HepG2 (cell line): ENCODE measurements around the gene ACTA2. TPM values are rescaled to one million over a fixed set of nuclear protein-coding genes. Genes with fewer than 3 reads are reported as not detected.
A peak's percentile ranks its signal among the peaks of the same experiment; 100 is the strongest.
"Not testable (repeated sequence)": the region's sequence is repeated elsewhere in the genome, so short reads cannot be mapped to it uniquely, and the experiment has no call there.

Source experiments
- ATAC-seq: fragments of 200-7000 bp; cut with Tn5 transposase; 3 replicates; pipeline ENCODE4 v1.9.1; 2020; ENCODE audit warnings: mild to moderate bottlenecking, moderate library complexity
- BruUV-seq: library from RNA; stranded (reverse); fragments of 400-500 nt; replicated peaks from 2 replicates; lab custom pipeline; 2021; lab: Mats Ljungman, UMichigan
- CTCF ChIA-PET: fragments of 300-600 bp; formaldehyde crosslinking; extraction: SDS; loops from one replicate; lab custom pipeline; 2021; ENCODE audit warnings: low total read pairs, inconsistent platforms, low intra/inter-chr PET ratio; lab: Yijun Ruan, JAX
- POLR2A ChIA-PET: fragments of 350-600 bp; sonication (Branson Sonifier 250); formaldehyde crosslinking; loops from one replicate; lab custom pipeline; 2020; ENCODE audit warnings: antibody characterized with exemption, inconsistent platforms; lab: Yijun Ruan, JAX
- DNase-seq: peaks from one replicate; pipeline ENCODE4 v3.0.0-alpha.2; 2015; ENCODE audit warnings: low spot score
- FAIRE-seq: peaks from 3 replicates; lab custom pipeline; 2011; peaks lifted over from hg19 to GRCh38; lab: Jason Lieb, UNC
- H2AFZ ChIP-seq: one replicate; pipeline ENCODE4 v1.6.1; 2011; ENCODE audit warnings: low read length, inconsistent platforms
- H3K27ac ChIP-seq: fragments of 300-600 bp; 3 replicates; pipeline ENCODE4 v1.8.0; 2011; ENCODE audit warnings: mixed run types, mild to moderate bottlenecking, mixed read lengths, low read length, inconsistent platforms; ENCODE audit not compliant: insufficient read depth; ENCODE audit errors: extremely low read length
- H3K27me3 ChIP-seq, 2 experiments: fragments of 200-600 bp in 1 of 2; 2 replicates in 1 of 2; 3 replicates in 1 of 2; pipeline versions ENCODE4 v1.6.0 to v1.8.0; 2011; ENCODE audit warnings: low read length in 2 of 2, mild to moderate bottlenecking in 2 of 2, moderate library complexity in 2 of 2, inconsistent platforms in 1 of 2; ENCODE audit not compliant: insufficient read depth in 2 of 2, control insufficient read depth in 1 of 2
- H3K36me3 ChIP-seq, 2 experiments: fragments of 200-600 bp in 1 of 2; replicated peaks in 1 of 2; 2 replicates in 1 of 2; 3 replicates in 1 of 2; pipeline versions ENCODE4 v1.5.1 to v1.8.0; 2011; ENCODE audit warnings: low read length in 2 of 2, inconsistent platforms in 1 of 2; ENCODE audit not compliant: insufficient read depth in 2 of 2, control insufficient read depth in 1 of 2
- H3K4me1 ChIP-seq: 2 replicates; pipeline ENCODE4 v1.5.1; 2012; ENCODE audit warnings: low read length, inconsistent platforms; ENCODE audit not compliant: insufficient read depth
- H3K4me2 ChIP-seq: 2 replicates; pipeline ENCODE4 v1.6.0; 2011; ENCODE audit warnings: low read depth, low read length, inconsistent platforms
- H3K4me3 ChIP-seq, 3 experiments: fragments of 200-600 bp in 1 of 3; sonication (generic), shearing (Covaris generic) in 1 of 3; replicated peaks in 1 of 3; 2 replicates each; pipeline ENCODE4 v1.5.1; 2011 to 2016; ENCODE audit warnings: low read length in 3 of 3, inconsistent platforms in 2 of 3, low read depth in 2 of 3, mild to moderate bottlenecking in 2 of 3, control low read depth in 1 of 3, mixed read lengths in 1 of 3; ENCODE audit not compliant: insufficient read depth in 1 of 3
- H3K79me2 ChIP-seq: one replicate; pipeline ENCODE4 v1.6.1; 2011; ENCODE audit warnings: low read length, inconsistent platforms; ENCODE audit not compliant: insufficient read depth
- H3K9ac ChIP-seq: 2 replicates; pipeline ENCODE4 v1.6.0; 2011; ENCODE audit warnings: mild to moderate bottlenecking, low read depth, low read length, inconsistent platforms; ENCODE audit not compliant: insufficient read depth
- H3K9me3 ChIP-seq: 2 replicates; pipeline ENCODE4 v1.5.1; 2012; ENCODE audit warnings: mild to moderate bottlenecking, low read length
- H4K20me1 ChIP-seq: 2 replicates; pipeline ENCODE4 v1.6.0; 2011; ENCODE audit warnings: inconsistent platforms, mild to moderate bottlenecking, low read length, moderate library complexity; ENCODE audit not compliant: insufficient read depth
- HNF1B ChIP-seq: sonication (generic); formaldehyde crosslinking; IDR thresholded peaks from 2 replicates; pipeline ENCODE4 v1.5.1; 2020; ENCODE audit warnings: mild to moderate bottlenecking, moderate library complexity, missing genetic modification reagents
- NONO ChIP-seq, 2 experiments: fragments of 450-650 bp in 1 of 2; sonication (generic) in 1 of 2; formaldehyde crosslinking in 1 of 2; IDR thresholded peaks in 1 of 2; conservative IDR thresholded peaks in 1 of 2; 2 replicates each; pipeline versions ENCODE4 v1.6.1 to v1.8.0; 2017 to 2022; ENCODE audit warnings: mild to moderate bottlenecking in 1 of 2, missing genetic modification reagents in 1 of 2, moderate library complexity in 1 of 2
- RAD21 ChIP-seq: fragments of 450-650 bp; formaldehyde crosslinking; IDR thresholded peaks from 2 replicates; pipeline ENCODE4 v1.5.0; 2020; ENCODE audit warnings: mild to moderate bottlenecking
- SMC3 ChIP-seq: IDR thresholded peaks from 2 replicates; pipeline ENCODE4 v1.6.1; 2011; ENCODE audit warnings: low read length, improper control_type of control experiment
- STAG1 ChIP-seq: sonication (generic); formaldehyde crosslinking; IDR thresholded peaks from 2 replicates; pipeline ENCODE4 v1.4.0; 2020; ENCODE audit warnings: missing genetic modification reagents
- TEAD3 ChIP-seq: optimal IDR thresholded peaks from 2 replicates; pipeline ENCODE3; 2016; ENCODE audit warnings: borderline replicate concordance
- TRIM24 ChIP-seq: sonication (generic); formaldehyde crosslinking; IDR thresholded peaks from 2 replicates; pipeline ENCODE4 v1.8.0; 2022; ENCODE audit warnings: mild to moderate bottlenecking, missing genetic modification reagents
- XRCC5 ChIP-seq: fragments of 200-400 bp; formaldehyde crosslinking; optimal IDR thresholded peaks from 2 replicates; pipeline ENCODE3; 2017; ENCODE audit warnings: mild to moderate bottlenecking, low read length
- WGBS: methylation state at CpG from one replicate; pipeline ENCODE4 v1.1.6; 2017; ENCODE audit warnings: low lambda C conversion rate; 5-methylcytosine and 5-hydroxymethylcytosine counted together
- in situ Hi-C: cut with HindIII; loops from 2 replicates; pipeline ENCODE4 v1.10.0; 2017; ENCODE audit warnings: low pct_unique_long_range_greater_than_20kb; ENCODE audit not compliant: extremely low pct_ligation_motif_present
- intact Hi-C: fragments of 100-400 bp; cut with micrococcal nuclease; formaldehyde crosslinking; loops from one replicate; pipeline ENCODE4 v1.10.0; 2022; ENCODE audit not compliant: unreplicated experiment
- polyA plus RNA-seq, 8 experiments: library from polyadenylated mRNA; depleted of rRNA in 3 of 8; stranded (reverse) in 7 of 8; unstranded in 1 of 8; fragments of >200 nt; fragmentation: Illumina TruSeq in 4 of 8; extraction: Trizol in 4 of 8; gene quantifications; 2 replicates each; pipeline versions ENCODE4 v1.2.1 to v1.2.3, GENCODE V29; 2011 to 2016; ENCODE audit warnings: low read depth in 4 of 8, missing spikeins in 1 of 8, mixed read lengths in 1 of 8; ENCODE audit not compliant: insufficient read depth in 1 of 8
- total RNA-seq, 5 experiments: library from RNA; depleted of rRNA; stranded (reverse); fragments of >200 nt; fragmentation: Illumina TruSeq; extraction: Trizol; gene quantifications; 2 replicates each; pipeline ENCODE4 v1.2.3, GENCODE V29; 2016; ENCODE audit warnings: low read depth in 1 of 5
- TF ChIP-seq, protein P1 (sequence below): sonication (generic); formaldehyde crosslinking; IDR thresholded peaks from 2 replicates; pipeline ENCODE4 v1.5.0; 2020; ENCODE audit warnings: mild to moderate bottlenecking, missing genetic modification reagents, moderate library complexity
- TF ChIP-seq, protein P2 (sequence below): sonication (generic); formaldehyde crosslinking; IDR thresholded peaks from 2 replicates; pipeline ENCODE4 v1.5.1; 2020; ENCODE audit warnings: missing genetic modification reagents, mild to moderate bottlenecking, borderline replicate concordance

Gene ACTA2
- total and polyA plus RNA-seq, 2 of the 13 experiments (the other 11 are each of a cell fraction or from before 2014, with no cell fraction given): 21.8 to 59.9 TPM

DNA sequence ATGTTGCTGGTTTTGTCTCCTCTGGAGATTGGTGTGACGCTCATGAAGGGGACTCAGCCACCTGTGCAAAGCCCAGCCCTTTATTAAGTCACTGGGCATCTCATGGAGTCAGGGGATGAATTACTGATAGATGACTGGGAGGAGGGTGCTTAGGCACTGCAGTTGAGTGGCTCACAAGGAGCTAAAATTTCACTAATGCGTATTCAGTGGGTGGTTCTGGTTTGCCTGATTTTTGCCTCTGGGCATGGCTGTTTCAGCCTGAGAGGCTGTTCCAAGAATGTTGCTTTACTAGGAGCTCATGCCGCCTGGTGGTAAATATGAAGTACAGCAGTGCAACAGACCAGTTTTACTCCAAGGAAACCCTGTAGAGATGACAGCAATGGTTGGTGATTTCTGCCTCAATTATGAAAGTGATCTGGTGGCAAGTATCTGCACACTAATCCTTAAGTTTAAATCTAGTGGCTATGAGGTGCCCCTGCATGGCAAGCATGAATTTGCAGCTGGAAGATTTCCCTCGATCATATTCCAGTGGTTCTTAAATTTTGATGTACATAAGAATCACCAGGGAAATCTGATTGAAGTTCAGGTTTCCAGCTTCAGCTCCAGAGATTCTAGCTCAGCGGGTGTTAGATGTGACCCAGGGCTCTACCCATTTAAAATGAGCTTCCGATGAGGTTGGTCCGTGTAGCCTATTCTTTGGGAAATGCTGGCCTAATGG, 19.9 kb downstream of the ACTA2 start:
- Histone ChIP-seq H4K20me1 (no peaks in the 10 kb centered on the region), H3K27ac (no peak overlapping the region), H3K36me3 (peaks cover 0 to 4% of the 10 kb centered on the region in 2 experiments; a peak in 1 of 5 replicates), H3K27me3 (no peaks in the 10 kb centered on the region), H3K79me2 (no peaks in the 10 kb centered on the region), H3K4me1 (peaks cover 8% of the 10 kb centered on the region), H3K9ac (no peak overlapping the region), H3K4me2 (no peak overlapping the region), H3K4me3 (no peak overlapping the region), H3K9me3 (no peaks in the 10 kb centered on the region), H2AFZ (no peak overlapping the region)
- CTCF ChIA-PET: interaction anchor here (6.4 kb wide), 1 partner anchor 97 kb away, joined by 45 read pairs; no protein-coding TSS in a partner anchor
- in situ Hi-C loops (loop anchor here (10.0 kb wide), 1 partner anchor 272 kb away; the partner anchor contains the start of gene CH25H), intact Hi-C loops (loop anchor here (1.0 to 5.0 kb wide), 2 partner anchors 35 to 97 kb away; no protein-coding TSS in a partner anchor)
- DNase-seq (peak; percentile 60), FAIRE-seq (peak; percentile 84), ATAC-seq (peak; percentile 92)
- no TSS peak for BruUV-seq
- WGBS: 63% methylated on average over 7 of the region's 7 CpGs
- POLR2A ChIA-PET: no interaction called here
- TF ChIP-seq STAG1 (CRISPR knock-in tag): peak; percentile 75
- TF ChIP-seq, protein P1, sequence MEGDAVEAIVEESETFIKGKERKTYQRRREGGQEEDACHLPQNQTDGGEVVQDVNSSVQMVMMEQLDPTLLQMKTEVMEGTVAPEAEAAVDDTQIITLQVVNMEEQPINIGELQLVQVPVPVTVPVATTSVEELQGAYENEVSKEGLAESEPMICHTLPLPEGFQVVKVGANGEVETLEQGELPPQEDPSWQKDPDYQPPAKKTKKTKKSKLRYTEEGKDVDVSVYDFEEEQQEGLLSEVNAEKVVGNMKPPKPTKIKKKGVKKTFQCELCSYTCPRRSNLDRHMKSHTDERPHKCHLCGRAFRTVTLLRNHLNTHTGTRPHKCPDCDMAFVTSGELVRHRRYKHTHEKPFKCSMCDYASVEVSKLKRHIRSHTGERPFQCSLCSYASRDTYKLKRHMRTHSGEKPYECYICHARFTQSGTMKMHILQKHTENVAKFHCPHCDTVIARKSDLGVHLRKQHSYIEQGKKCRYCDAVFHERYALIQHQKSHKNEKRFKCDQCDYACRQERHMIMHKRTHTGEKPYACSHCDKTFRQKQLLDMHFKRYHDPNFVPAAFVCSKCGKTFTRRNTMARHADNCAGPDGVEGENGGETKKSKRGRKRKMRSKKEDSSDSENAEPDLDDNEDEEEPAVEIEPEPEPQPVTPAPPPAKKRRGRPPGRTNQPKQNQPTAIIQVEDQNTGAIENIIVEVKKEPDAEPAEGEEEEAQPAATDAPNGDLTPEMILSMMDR: peak; percentile 86
- TF ChIP-seq, protein P2, sequence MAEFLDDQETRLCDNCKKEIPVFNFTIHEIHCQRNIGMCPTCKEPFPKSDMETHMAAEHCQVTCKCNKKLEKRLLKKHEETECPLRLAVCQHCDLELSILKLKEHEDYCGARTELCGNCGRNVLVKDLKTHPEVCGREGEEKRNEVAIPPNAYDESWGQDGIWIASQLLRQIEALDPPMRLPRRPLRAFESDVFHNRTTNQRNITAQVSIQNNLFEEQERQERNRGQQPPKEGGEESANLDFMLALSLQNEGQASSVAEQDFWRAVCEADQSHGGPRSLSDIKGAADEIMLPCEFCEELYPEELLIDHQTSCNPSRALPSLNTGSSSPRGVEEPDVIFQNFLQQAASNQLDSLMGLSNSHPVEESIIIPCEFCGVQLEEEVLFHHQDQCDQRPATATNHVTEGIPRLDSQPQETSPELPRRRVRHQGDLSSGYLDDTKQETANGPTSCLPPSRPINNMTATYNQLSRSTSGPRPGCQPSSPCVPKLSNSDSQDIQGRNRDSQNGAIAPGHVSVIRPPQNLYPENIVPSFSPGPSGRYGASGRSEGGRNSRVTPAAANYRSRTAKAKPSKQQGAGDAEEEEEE (CRISPR knock-in tag): no peak
- peak; percentile 57 for TF ChIP-seq RAD21 (CRISPR knock-in tag)
- peak; percentile 65 for TF ChIP-seq XRCC5
- no peak for TF ChIP-seq TRIM24 (CRISPR knock-in tag)
- 0 out of 2 replicates have a peak, but pooled peaks have one; percentile 19 for TF ChIP-seq HNF1B (CRISPR knock-in tag)
- no peak for TF ChIP-seq NONO (IDR thresholded peaks at IDR 0.05)
- no peak for TF ChIP-seq NONO (CRISPR knock-in tag; conservative IDR thresholded peaks at IDR 0.05)
- TF ChIP-seq SMC3: peak; percentile 88
- peak; percentile 96 for TF ChIP-seq TEAD3 (CRISPR knock-in tag)

DNA sequence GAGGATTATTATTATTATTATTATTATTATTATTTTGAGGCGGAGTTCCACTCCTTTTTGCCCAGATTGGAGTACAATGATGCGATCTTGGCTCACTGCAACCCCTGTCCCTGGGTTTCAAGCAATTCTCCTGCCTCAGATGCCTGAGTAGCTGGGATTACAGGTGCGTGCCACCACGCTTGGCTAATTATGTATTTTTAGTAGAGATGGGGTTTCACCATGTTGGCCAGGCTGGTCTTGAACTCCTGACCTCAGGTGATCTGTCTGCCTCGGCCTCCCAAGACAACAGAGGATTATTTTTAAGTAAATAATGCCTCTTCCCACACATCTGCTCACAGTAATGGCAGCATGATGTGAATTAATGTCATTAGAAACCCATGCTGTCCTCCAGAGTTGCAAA, 20.5 kb downstream of the ACTA2 start:
- H3K79me2 ChIP-seq, H3K4me3 ChIP-seq, H3K36me3 ChIP-seq, H3K4me2 ChIP-seq, FAIRE-seq, H3K9me3 ChIP-seq, H4K20me1 ChIP-seq, H3K9ac ChIP-seq, H2AFZ ChIP-seq, ATAC-seq, H3K27me3 ChIP-seq, DNase-seq, H3K4me1 ChIP-seq, BruUV-seq, POLR2A ChIA-PET, H3K27ac ChIP-seq: not testable (repeated sequence)
- intact Hi-C loops: loop anchor here (1.0 to 5.0 kb wide), 2 partner anchors 35 to 97 kb away; no protein-coding TSS in a partner anchor
- in situ Hi-C loops: loop anchor here (10.0 kb wide), 1 partner anchor 273 kb away; the partner anchor contains the start of gene CH25H
- WGBS: 64% methylated on average over 5 of the region's 5 CpGs
- CTCF ChIA-PET: interaction anchor here (6.4 kb wide), 1 partner anchor 96 kb away, joined by 45 read pairs; no protein-coding TSS in a partner anchor
